GM23338 (cell line): Measurements from ENCODE around the gene OCA2.

Experiments used
- CTCF ChIP-seq, 2 experiments: fragments of 200-600 bp in 1 of 2; sonication (generic) in 1 of 2; conservative IDR thresholded peaks; 2 replicates each; pipeline versions ENCODE4 v1.5.1 to v1.6.1; 2016 to 2017; ENCODE audit warnings: antibody characterized with exemption in 2 of 2, low read depth in 2 of 2, mild to moderate bottlenecking in 2 of 2, moderate library complexity in 1 of 2
- EZH2phosphoT487 ChIP-seq: fragments of 200-600 bp; sonication (generic); IDR thresholded peaks from one replicate; pipeline ENCODE4 v1.8.1; 2018; ENCODE audit warnings: antibody characterized with exemption; ENCODE audit not compliant: unreplicated experiment

- TF ChIP-seq CTCF (conservative IDR thresholded peaks at IDR 0.05; ENCODE audit: low read depth in 2 of 2) (no peak), EZH2phosphoT487 (no peak)
Measured at GRCh38 chr15:28003302-28004037, 95.6 kb downstream of the OCA2 start.
